Suprapubic skin (tissue), 4 donors: ENCODE data around the gene AFF2.

Source experiments
- CTCF ChIP-seq, 2 donors: fragments of 200-600 bp in 1 of 2; fragments of 450-650 bp in 1 of 2; sonication (generic) in 1 of 2; IDR thresholded peaks; one replicate each; pipeline ENCODE4 v1.5.1; 2016 to 2019; ENCODE audit warnings: antibody characterized with exemption in 2 of 2, mild to moderate bottlenecking in 1 of 2, moderate library complexity in 1 of 2
- EP300 ChIP-seq: sonication (generic); formaldehyde crosslinking; IDR thresholded peaks from one replicate; pipeline ENCODE4 v1.6.1; 2017; ENCODE audit warnings: antibody characterized with exemption
- POLR2AphosphoS5 ChIP-seq, 3 donors: sonication (generic); formaldehyde crosslinking; IDR thresholded peaks; one replicate each; pipeline ENCODE4 v1.6.1; 2017; ENCODE audit warnings: antibody characterized with exemption in 3 of 3

DNA sequence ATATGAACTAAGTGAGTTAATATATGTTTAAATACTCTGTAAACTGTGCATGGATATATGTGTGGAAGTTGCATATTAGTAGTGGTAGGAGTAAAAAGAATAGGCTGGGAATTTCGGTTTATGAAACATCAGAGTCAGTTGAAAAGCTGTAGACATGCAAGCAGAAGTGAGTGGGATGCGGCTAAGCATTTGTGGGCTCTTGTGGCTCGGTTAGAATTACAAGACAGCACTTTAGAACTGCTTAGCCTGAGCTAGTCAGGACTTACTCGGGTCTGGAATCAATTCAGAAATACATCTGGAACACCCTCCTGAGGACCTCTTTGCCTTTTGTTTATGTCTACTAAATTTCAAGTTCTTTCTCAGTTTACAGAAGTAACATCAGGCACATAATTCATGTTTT is 93.6 kb downstream of the AFF2 start:
- TF ChIP-seq EP300 = no peak
- TF ChIP-seq CTCF (IDR thresholded peaks at IDR 0.05) = no peak
- TF ChIP-seq POLR2AphosphoS5 (IDR thresholded peaks at IDR 0.05) = no peak
